HG02798 (cell line): Measurements from ENCODE around the gene PRM3.

Experiments
- ATAC-seq: cut with Tn5 transposase; IDR thresholded peaks from one replicate; pipeline ENCODE4 v1.9.1; 2021; ENCODE audit warnings: mild to moderate bottlenecking; ENCODE audit not compliant: unreplicated experiment, poor library complexity

PRM3 gene

GRCh38 chr16:11289202-11289601 lies 15.8 kb upstream of the PRM3 start:
- no peak for ATAC-seq

- ATAC-seq = no peak
Observed at GRCh38 chr16:11285842-11286241, 12.4 kb upstream of the PRM3 start.

DNA sequence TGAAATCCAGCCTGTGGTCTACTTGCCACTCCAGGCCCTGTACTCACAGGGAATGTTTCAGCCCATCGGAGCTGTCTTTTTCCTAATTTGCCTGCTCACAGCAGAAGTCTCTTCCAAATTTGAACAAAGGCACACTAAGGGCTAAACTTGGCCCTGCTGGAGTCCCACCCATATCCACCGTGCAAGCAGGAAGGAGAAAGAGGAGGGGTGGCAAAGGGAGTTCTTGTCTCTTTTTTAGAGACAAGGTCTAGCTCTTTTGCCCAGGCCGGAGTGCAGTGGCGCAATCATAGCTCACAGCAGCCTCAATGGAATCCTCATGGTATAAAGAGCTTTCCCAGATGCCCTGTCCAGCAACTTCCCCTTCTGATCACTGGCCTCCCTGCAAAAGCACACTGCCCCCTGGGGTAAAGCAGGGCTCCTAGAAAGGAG lies 10.4 kb upstream of the PRM3 start:
- ATAC-seq = no peak

DNA sequence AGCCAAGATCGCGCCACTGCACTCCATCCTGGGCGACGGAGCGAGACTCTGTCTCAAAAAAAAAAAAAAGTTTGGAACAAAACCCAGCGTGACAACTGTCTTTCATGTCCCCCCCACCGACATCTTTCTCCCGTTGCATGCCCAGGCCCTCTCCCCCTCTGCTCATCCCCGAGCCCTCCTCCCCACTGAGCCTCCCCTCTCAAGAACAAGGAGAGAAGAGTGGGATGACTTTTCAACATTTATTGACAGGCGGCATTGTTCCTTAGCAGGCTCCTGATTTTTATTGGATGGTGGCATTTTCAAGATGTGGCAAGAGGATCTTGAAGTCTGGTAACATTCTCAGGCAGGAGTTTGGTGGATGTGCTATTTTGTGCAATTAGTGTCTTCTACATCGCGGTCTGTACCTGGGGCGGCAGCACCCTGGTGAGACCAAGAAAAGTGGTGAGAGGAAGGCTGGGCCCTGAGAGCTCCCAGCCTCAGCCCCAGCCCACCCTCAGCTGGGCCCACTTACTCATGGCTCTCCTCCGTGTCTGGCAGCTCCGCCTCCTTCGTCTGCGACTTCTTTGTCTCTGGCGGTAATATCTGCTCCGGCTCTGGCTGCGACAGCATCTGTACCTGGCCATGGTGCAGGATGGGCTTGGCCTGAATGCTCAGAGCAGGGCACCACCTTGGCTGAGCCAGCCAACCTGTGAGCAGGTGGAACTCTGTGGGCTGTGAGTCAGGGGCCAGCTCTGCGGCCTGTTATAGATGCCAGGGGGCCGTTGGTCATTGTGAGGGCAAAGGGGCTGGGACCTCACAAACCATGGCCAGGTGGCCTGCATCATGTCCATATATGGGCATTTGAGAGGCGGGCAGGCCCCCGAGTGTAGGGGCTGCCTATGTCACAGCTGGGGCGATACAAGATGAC lies 7.4 kb upstream of the PRM3 start, which contains the start of gene PRM1:
Gene PRM1 (minus strand): TSS at position 715 of the 907 bp plus-strand sequence. CDS start 92 bp downstream, at position 623.
- no peak for ATAC-seq

DNA sequence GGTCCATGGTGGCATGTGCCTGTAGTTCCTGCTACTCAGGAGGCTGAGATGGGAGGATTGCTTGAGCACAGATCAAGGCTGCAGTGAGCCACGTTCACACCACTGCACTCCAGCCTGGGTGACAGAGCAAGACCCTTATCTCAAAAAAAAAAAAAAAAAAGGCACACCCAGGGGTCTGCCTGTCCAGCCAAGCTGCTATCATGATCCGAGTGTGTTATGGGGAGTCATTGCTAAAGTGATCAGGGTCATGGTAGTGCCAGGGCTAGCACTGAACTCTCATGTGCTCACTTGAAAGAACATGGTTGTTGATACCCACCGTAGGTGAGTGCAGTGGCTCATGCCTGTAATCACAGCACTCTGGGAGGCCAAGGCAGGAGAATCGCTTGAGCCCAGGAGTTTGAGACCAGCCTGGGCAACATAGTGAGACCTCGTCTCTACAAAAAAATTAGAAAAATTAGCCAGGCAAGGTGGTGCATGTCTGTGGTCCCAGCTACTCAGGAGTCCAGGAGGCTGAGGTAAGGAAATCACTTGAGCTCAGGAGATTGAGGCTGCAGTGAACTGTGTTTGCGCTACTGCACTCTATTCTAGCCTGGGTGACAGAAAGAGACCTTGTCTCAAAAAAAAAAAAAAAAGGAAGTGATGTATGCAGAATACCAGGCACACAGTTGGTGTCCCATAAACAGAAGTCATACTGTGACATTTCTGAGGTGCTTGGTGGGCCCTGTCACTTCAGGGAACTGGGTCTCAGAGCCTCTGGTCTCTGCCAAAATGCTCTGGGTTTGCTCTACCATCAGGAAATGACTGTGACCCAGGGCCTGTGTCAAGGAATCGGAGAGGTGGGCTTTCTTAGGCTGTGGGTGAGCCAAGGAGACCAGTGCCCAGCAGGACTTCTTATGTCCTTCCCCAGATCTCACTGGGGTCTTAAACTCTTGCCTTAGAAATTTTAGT lies 5.5 kb upstream of the PRM3 start:
- no peak for ATAC-seq

GRCh38 chr16:11277607-11278337 lies 4.3 kb upstream of the PRM3 start:
- ATAC-seq = no peak

DNA sequence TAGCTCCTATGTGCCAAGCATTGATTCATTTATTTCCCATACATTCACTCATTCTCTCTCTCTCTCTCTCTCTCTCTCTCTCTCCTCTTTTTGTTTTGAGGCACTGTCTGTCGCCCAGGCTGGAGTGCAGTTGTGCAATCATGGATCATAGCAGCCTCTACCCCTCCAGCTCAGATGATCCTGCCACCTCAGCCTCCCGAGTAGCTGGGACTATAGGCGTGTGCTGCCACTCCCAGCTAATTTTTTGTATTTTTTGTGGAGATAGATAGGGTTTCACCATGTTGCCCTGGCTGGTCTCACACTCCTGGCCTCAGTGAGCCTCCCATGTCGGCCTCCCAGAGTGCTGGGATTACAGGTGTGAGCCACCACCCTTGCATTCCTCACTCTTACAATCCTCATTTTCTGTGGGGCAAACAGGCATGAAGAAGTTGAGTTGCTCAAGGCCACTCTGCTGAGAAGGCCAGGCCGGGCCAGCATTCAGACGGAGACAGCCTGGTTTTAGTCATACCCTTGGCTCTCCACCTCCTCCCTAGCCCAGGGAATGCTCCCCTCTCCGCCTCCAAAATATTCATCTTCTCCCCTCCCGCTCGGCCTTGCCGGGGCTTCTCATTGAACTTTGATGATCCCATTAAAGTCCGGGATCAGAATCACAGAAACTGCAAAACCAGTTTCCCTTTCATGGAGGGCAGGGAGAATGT lies 3.6 kb upstream of the PRM3 start:
- ATAC-seq = no peak

GRCh38 chr16:11276143-11276895 lies 2.9 kb upstream of the PRM3 start, which contains the start of gene PRM2:
PRM2 (minus strand) TSS chr16:11276480; CDS start chr16:11276370, 110 bp downstream.
- no peak for ATAC-seq

DNA sequence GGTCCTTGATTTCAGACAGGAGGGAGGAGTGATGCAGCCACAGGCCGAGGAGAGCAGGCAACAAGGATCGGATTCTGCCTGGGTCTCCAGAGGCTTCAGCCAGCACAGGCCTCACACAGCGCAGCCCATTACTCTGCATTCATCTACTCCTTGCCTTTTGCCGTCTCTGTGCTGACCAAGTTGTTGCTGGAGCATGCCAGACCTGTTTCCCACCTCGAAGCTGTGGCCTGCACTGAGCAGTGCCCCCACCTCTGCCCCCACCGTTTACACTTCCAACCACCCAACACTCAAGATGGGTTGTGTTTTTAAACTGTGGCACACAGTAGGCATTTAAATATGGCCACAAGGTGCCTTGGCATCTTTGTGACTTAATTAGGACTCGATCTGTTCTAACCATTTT lies 1.5 kb upstream of the PRM3 start:
- ATAC-seq = no peak

- ATAC-seq = no peak
Observed at GRCh38 chr16:11273721-11274324, 394 bp upstream of the PRM3 start.

GRCh38 chr16:11272484-11272883 lies 945 bp downstream of the PRM3 start:
- ATAC-seq = no peak

GRCh38 chr16:11271610-11272009 lies 1.8 kb downstream of the PRM3 start:
- no peak for ATAC-seq

GRCh38 chr16:11270602-11271162 lies 2.7 kb downstream of the PRM3 start:
- ATAC-seq = no peak

DNA sequence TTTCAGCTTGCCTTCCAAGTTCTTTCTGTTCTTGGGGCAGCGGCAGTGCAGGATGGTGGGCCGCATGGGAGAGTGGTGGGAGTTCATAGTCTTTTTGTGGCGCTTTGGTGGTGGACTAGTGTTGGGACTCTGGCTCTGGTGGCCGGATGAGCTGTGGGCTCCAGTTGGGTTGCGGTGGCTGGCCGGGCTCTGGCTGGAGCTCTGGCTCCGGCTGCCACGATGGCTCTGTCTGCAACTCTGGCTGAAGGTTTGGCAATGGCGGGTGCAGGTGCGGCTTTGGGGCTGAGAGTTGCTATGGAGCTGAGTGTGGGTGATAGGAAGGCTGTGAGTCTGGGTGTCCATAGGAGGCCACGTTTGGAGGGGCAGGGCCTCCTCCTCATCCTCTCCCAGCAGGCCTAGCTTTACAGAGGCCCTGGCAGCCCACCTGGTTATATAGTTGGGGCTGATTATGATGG lies 4.5 kb downstream of the PRM3 start, which contains the start of gene TNP2:
Gene TNP2 (minus strand): TSS at position 405 of the 455 bp plus-strand sequence. CDS start 63 bp downstream, at position 342.
- no peak for ATAC-seq

DNA sequence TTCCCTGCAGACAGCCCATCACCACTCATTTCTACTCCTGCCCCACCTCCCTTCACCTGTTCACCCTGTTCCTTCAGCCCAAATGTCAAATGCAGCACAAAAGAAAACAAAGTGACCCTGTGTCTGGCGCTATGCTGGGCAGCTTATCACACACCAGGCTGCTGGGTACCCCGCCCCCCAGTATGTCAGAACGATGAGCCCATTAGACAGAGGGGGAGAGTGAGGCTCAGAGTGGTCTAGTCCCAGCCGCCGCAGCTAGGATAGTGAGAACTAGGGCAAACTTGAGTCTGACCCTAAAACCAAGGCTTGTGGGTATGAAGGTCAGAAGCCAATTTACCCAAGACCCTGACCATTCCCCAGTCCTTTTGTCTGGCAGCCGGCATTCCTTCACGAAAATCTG lies 8.3 kb downstream of the PRM3 start:
- ATAC-seq = no peak

- no peak for ATAC-seq
Observed at GRCh38 chr16:11264155-11264832, 9.1 kb downstream of the PRM3 start.

GRCh38 chr16:11263737-11264136 lies 9.7 kb downstream of the PRM3 start:
- no peak for ATAC-seq
